Sciatic nerve (tissue), 2 donors: Measurements from ENCODE around the gene CHST10. TPM values are rescaled to one million over a fixed set of nuclear protein-coding genes. Genes with fewer than 3 reads are reported as not detected.
"Not testable (repeated sequence)": the region's sequence is repeated elsewhere in the genome, so short reads cannot be mapped to it uniquely, and the experiment has no call there.

Experiments
- ATAC-seq: fragments of 200-7000 bp; cut with Tn5 transposase; one replicate; pipeline ENCODE4 v1.9.1; 2020; ENCODE audit warnings: mild to moderate bottlenecking, moderate library complexity
- DNase-seq: peaks from one replicate; pipeline ENCODE4 v3.0.0-alpha.2; 2020; ENCODE audit warnings: low spot score
- intact Hi-C: fragments of 100-400 bp; cut with DNase I; formaldehyde crosslinking; loops from one replicate; pipeline ENCODE4 v1.14.2; 2022
- total RNA-seq: library from RNA; stranded (reverse); fragmentation: NEBNext Ultra II Directional; extraction: Animal tissue kit (Norgen Biotek cat#: 25700); gene quantifications from one replicate; pipeline ENCODE4 v1.2.1, GENCODE V29; 2021
- donor health status: DM: no; HTN: no; CAD: no.
- donor health status: DM: no; HTN: no; CAD: no.

Gene CHST10
- total RNA-seq, 1 donor from 2014 or later: 12.5 TPM

DNA sequence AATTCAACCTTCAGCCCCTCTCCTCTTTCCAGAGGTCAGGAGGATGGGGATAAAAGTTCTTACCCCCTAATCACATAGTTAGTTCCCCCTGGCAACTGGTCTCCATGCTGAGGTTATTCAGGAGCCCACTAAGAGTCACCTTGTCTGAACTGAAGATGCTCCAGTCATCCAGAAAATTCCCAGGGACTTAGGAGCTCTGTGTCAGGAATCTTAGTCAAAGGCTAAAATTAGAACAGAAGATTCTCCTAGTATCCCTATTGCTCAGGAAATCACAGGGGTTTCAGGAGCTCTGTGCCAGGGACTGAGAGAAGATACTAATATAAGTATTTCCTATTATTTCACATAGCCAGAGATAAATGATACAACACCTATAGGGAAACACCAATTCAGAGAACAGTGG, 57.9 kb downstream of the CHST10 start:
- DNase-seq: no peak
- ATAC-seq: no peak
- intact Hi-C loops: no loop called here

GRCh38 chr2:100358554-100358953, 58.9 kb downstream of the CHST10 start:
- no peak for ATAC-seq
- intact Hi-C loops: no loop called here
- DNase-seq: no peak

DNA sequence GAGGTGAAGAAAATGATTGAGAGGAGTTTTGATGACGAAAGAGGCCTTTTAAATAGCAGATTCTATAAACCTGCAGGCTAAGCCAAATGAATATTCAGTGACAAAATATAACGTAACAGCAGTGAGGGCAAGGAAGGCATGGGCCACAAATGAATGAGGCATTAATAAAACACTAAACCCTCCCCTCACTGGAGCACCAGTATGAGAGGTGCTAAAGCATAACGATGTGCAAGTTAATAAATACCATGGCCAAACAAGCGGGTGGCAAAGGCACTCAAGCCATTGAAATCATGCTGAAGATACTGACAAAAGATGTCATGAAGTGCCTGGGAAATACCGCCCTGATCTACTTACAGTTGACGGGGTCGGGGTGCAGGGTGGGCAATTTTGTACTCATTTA, 64.9 kb downstream of the CHST10 start:
- DNase-seq (no peak), ATAC-seq (no peak)
- intact Hi-C loops: no loop called here

- ATAC-seq: peak; percentile 51
- intact Hi-C loops: no loop called here
- DNase-seq: no peak
Observed at GRCh38 chr2:100350661-100351185, 66.7 kb downstream of the CHST10 start.

DNA sequence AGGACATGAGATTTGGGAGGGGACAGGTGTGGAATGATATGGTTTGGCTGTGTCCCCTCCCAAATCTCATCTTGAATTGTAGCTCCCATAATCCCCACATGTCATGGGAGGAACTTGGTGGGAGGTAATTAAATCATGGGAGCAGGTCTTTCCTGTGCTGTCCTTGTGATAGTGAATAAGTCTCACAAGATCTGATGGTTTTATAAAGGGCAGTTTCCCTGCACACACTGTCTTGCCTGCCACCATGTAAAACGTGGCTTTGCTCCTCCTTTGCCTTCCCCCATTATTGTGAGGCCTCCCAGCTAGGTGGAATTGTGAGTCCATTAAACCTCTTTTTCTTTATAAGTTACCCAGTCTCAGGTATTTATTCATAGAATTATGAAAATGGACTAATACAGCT, 72.3 kb downstream of the CHST10 start:
- DNase-seq, ATAC-seq, intact Hi-C loops: not testable (repeated sequence)

GRCh38 chr2:100344433-100344832, 73.0 kb downstream of the CHST10 start:
- intact Hi-C loops: no loop called here
- ATAC-seq: no peak
- DNase-seq: no peak

DNA sequence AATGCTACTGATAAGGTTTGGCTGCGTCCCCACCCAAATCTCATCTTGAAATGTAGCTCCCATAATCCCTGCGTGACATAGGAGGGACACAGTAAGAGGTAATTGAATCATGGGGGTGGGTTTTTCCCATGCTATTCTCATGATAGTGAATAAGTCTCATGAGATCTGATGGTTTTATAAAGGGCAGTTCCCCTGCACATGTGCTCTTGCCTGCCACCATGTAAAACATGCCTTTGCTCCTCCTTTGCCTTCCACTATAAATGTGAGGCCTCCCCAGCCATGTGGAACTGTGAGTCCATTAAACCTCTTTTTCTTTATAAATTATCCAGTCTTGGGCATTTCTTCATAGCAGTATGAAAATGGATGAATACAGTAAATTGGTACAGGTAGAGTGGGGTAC, 75.0 kb downstream of the CHST10 start:
- ATAC-seq, intact Hi-C loops, DNase-seq: not testable (repeated sequence)

Other genes with a start within 250 kb of the CHST10 start
- 11.4 TPM for gene LONRF2, start 95.2 kb downstream of the CHST10 start, total RNA-seq
- not detected for gene NMS, start 52.8 kb upstream of the CHST10 start, total RNA-seq
- 17.0 TPM for gene PDCL3, start 145.3 kb upstream of the CHST10 start, total RNA-seq